ENCODE results near the gene ACBD6.

Gene ACBD6

GRCh38 chr1:180428782-180429695 is 73.3 kb downstream of the ACBD6 start:
- ChIA-PET POLR2A (no interaction called here), CTCF (interaction anchor here (0.5 to 2.2 kb wide), 7 partner anchors 8 to 250 kb away, joined by 3 to 11 read pairs (median 4); no protein-coding TSS in a partner anchor)
- no peak overlapping the region for H3K4me3 ChIP-seq (ENCODE audit: low read depth, low read length)
- peaks cover 0 to 3% of the 10 kb centered on the region in 2 experiments; a peak in 1 of 3 replicates for H3K36me3 ChIP-seq (ENCODE audit: control insufficient read depth in 2 of 2, insufficient read depth in 1 of 2, low read length in 2 of 2)
- no peaks in the 10 kb centered on the region for H3K9me3 ChIP-seq (ENCODE audit: control insufficient read depth, insufficient read depth, low read depth, low read length)
- no peak overlapping the region for H3K27ac ChIP-seq (ENCODE audit: extremely low read depth, low read depth, low read length)
- peaks cover 9% of the 10 kb centered on the region; the same call in 1 of the 2 replicates for H3K4me1 ChIP-seq (ENCODE audit: control insufficient read depth, insufficient read depth, low read length)
- TF ChIP-seq GLIS1 (tag by site-specific recombination; IDR thresholded peaks at IDR 0.05): no peak
- peak; percentile 72 for TF ChIP-seq ZNF146 (tag by site-specific recombination; IDR thresholded peaks at IDR 0.05)
- TF ChIP-seq PBX3 (CRISPR knock-in tag; IDR thresholded peaks at IDR 0.05): no peak

- no peak for TF ChIP-seq ZNF174 (tag by site-specific recombination; IDR thresholded peaks at IDR 0.05)
- peak; percentile 86 for TF ChIP-seq ZBTB17 (tag by site-specific recombination; IDR thresholded peaks at IDR 0.05)
Measured at GRCh38 chr1:180425952-180426351, 76.4 kb downstream of the ACBD6 start.

GRCh38 chr1:180424848-180425457 is 77.4 kb downstream of the ACBD6 start:
- H3K4me3 ChIP-seq (ENCODE audit: low read depth, low read length): no peak overlapping the region
- ChIA-PET CTCF (interaction anchor here (0.8 to 1.5 kb wide), 4 partner anchors 9 to 237 kb away, joined by 3 to 6 read pairs (median 4); no protein-coding TSS in a partner anchor), POLR2A (no interaction called here)
- H3K4me1 ChIP-seq (ENCODE audit: control insufficient read depth, insufficient read depth, low read length): peaks cover 9% of the 10 kb centered on the region; the same call in 1 of the 2 replicates
- H3K27ac ChIP-seq (ENCODE audit: extremely low read depth, low read depth, low read length): no peak overlapping the region
- H3K9me3 ChIP-seq (ENCODE audit: control insufficient read depth, insufficient read depth, low read depth, low read length): no peaks in the 10 kb centered on the region
- H3K36me3 ChIP-seq (ENCODE audit: control insufficient read depth in 2 of 2, insufficient read depth in 1 of 2, low read length in 2 of 2): peaks cover 0 to 3% of the 10 kb centered on the region in 2 experiments; a peak in 1 of 3 replicates
- TF ChIP-seq ZNF785 (tag by site-specific recombination; IDR thresholded peaks at IDR 0.05) (no peak), GFI1B (tag by site-specific recombination; IDR thresholded peaks at IDR 0.05) (peak; percentile 82), ZNF654 (tag by site-specific recombination; IDR thresholded peaks at IDR 0.05; ENCODE audit: low read depth) (no peak; the same call in 1 of the 2 replicates), TCF7L2 (IDR thresholded peaks at IDR 0.05; ENCODE audit: borderline replicate concordance, low read depth, low read length) (peak; percentile 72), ZNF596 (tag by site-specific recombination; IDR thresholded peaks at IDR 0.05) (peak; percentile 90), GLI2 (tag by site-specific recombination; IDR thresholded peaks at IDR 0.05; ENCODE audit: borderline replicate concordance, low read depth) (peak; percentile 80), ZNF560 (tag by site-specific recombination; IDR thresholded peaks at IDR 0.05; ENCODE audit: borderline replicate concordance) (no peak), ZNF239 (tag by site-specific recombination; IDR thresholded peaks at IDR 0.05) (no peak), ZNF776 (tag by site-specific recombination; IDR thresholded peaks at IDR 0.05; ENCODE audit: borderline replicate concordance) (no peak), ZNF10 (tag by site-specific recombination; IDR thresholded peaks at IDR 0.05) (peak; percentile 73), ZNF792 (tag by site-specific recombination; IDR thresholded peaks at IDR 0.05) (no peak), GLIS1 (tag by site-specific recombination; IDR thresholded peaks at IDR 0.05) (peak; percentile 84), ZNF169 (tag by site-specific recombination; IDR thresholded peaks at IDR 0.05) (no peak), ZBTB20 (tag by site-specific recombination; IDR thresholded peaks at IDR 0.05) (no peak)
- TF ChIP-seq, protein P1, sequence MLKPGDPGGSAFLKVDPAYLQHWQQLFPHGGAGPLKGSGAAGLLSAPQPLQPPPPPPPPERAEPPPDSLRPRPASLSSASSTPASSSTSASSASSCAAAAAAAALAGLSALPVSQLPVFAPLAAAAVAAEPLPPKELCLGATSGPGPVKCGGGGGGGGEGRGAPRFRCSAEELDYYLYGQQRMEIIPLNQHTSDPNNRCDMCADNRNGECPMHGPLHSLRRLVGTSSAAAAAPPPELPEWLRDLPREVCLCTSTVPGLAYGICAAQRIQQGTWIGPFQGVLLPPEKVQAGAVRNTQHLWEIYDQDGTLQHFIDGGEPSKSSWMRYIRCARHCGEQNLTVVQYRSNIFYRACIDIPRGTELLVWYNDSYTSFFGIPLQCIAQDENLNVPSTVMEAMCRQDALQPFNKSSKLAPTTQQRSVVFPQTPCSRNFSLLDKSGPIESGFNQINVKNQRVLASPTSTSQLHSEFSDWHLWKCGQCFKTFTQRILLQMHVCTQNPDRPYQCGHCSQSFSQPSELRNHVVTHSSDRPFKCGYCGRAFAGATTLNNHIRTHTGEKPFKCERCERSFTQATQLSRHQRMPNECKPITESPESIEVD (tag by site-specific recombination; IDR thresholded peaks at IDR 0.05): peak; percentile 98
- TF ChIP-seq, protein P2, sequence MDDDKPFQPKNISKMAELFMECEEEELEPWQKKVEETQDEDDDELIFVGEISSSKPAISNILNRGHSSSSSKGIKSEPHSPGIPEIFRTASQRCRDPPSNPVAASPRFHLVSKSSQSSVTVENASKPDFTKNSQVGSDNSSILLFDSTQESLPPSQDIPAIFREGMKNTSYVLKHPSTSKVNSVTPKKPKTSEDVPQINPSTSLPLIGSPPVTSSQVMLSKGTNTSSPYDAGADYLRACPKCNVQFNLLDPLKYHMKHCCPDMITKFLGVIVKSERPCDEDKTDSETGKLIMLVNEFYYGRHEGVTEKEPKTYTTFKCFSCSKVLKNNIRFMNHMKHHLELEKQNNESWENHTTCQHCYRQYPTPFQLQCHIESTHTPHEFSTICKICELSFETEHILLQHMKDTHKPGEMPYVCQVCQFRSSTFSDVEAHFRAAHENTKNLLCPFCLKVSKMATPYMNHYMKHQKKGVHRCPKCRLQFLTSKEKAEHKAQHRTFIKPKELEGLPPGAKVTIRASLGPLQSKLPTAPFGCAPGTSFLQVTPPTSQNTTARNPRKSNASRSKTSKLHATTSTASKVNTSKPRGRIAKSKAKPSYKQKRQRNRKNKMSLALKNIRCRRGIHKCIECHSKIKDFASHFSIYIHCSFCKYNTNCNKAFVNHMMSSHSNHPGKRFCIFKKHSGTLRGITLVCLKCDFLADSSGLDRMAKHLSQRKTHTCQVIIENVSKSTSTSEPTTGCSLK (tag by site-specific recombination; IDR thresholded peaks at IDR 0.05): no peak
- TF ChIP-seq, protein P3, sequence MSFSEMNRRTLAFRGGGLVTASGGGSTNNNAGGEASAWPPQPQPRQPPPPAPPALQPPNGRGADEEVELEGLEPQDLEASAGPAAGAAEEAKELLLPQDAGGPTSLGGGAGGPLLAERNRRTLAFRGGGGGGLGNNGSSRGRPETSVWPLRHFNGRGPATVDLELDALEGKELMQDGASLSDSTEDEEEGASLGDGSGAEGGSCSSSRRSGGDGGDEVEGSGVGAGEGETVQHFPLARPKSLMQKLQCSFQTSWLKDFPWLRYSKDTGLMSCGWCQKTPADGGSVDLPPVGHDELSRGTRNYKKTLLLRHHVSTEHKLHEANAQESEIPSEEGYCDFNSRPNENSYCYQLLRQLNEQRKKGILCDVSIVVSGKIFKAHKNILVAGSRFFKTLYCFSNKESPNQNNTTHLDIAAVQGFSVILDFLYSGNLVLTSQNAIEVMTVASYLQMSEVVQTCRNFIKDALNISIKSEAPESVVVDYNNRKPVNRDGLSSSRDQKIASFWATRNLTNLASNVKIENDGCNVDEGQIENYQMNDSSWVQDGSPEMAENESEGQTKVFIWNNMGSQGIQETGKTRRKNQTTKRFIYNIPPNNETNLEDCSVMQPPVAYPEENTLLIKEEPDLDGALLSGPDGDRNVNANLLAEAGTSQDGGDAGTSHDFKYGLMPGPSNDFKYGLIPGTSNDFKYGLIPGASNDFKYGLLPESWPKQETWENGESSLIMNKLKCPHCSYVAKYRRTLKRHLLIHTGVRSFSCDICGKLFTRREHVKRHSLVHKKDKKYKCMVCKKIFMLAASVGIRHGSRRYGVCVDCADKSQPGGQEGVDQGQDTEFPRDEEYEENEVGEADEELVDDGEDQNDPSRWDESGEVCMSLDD (tag by site-specific recombination; IDR thresholded peaks at IDR 0.05): no peak

More at GRCh38 chr1:180425952-180426351, 76.4 kb downstream of the ACBD6 start:
- CTCF ChIA-PET: interaction anchor here (0.9 to 1.4 kb wide), 2 partner anchors 9 to 19 kb away, joined by 3 to 11 read pairs; no protein-coding TSS in a partner anchor
- POLR2A ChIA-PET: no interaction called here
- H3K9me3 ChIP-seq (ENCODE audit: control insufficient read depth, insufficient read depth, low read depth, low read length): no peaks in the 10 kb centered on the region
- H3K36me3 ChIP-seq (ENCODE audit: control insufficient read depth in 2 of 2, insufficient read depth in 1 of 2, low read length in 2 of 2): peaks cover 0 to 3% of the 10 kb centered on the region in 2 experiments; a peak in 1 of 3 replicates
- H3K4me3 ChIP-seq (ENCODE audit: low read depth, low read length): no peak overlapping the region
- peaks cover 9% of the 10 kb centered on the region; the same call in 1 of the 2 replicates for H3K4me1 ChIP-seq (ENCODE audit: control insufficient read depth, insufficient read depth, low read length)
- H3K27ac ChIP-seq (ENCODE audit: extremely low read depth, low read depth, low read length): no peak overlapping the region

Data from HEK293 (cell line).